PC-9 (cell line): ENCODE measurements around the gene DCAKD. TPM values are rescaled to one million over a fixed set of nuclear protein-coding genes. Genes with fewer than 3 reads are reported as not detected.

Experiments used
- BruUV-seq: library from RNA; stranded (reverse); fragments of 400-500 nt; replicated peaks from 2 replicates; lab custom pipeline; 2021; lab: Mats Ljungman, UMichigan
- CTCF ChIA-PET: fragments of 300-600 bp; sonication (Branson Sonifier 250); formaldehyde crosslinking; loops from one replicate; lab custom pipeline; 2022; ENCODE audit warnings: antibody characterized with exemption; lab: Charles Lee
- POLR2A ChIA-PET: fragments of 300-600 bp; sonication (Branson Sonifier 250); formaldehyde crosslinking; loops from one replicate; lab custom pipeline; 2022; ENCODE audit warnings: antibody characterized with exemption; ENCODE audit not compliant: unreplicated experiment; lab: Charles Lee
- DNase-seq, 2 experiments: peaks; one replicate each; pipeline versions ENCODE4 v3.0.0 to v3.0.0-alpha.2; 2015 to 2022; ENCODE audit warnings: mixed read lengths in 1 of 2
- H2AFZ ChIP-seq: fragments of 200-600 bp; sonication (generic); 2 replicates; pipeline ENCODE4 v1.8.1; 2017; ENCODE audit warnings: antibody characterized with exemption
- H3F3A ChIP-seq: fragments of 200-600 bp; sonication (generic); 2 replicates; pipeline ENCODE4 v1.8.1; 2017; ENCODE audit warnings: antibody characterized with exemption, mild to moderate bottlenecking, low read depth; ENCODE audit not compliant: insufficient read depth
- H3K27ac ChIP-seq: fragments of 200-600 bp; sonication (generic); 2 replicates; pipeline ENCODE4 v1.6.1; 2016; ENCODE audit warnings: mixed run types
- H3K27me3 ChIP-seq: fragments of 200-600 bp; sonication (generic); 2 replicates; pipeline ENCODE4 v1.6.1; 2016; ENCODE audit warnings: low read depth, mixed run types; ENCODE audit not compliant: insufficient read depth
- H3K36me3 ChIP-seq: fragments of 200-600 bp; sonication (generic); 2 replicates; pipeline ENCODE4 v1.6.1; 2016; ENCODE audit warnings: low read depth, mixed run types
- H3K4me1 ChIP-seq: fragments of 200-600 bp; sonication (generic); replicated peaks from 2 replicates; pipeline ENCODE4 v1.6.1; 2016; ENCODE audit warnings: mixed run types; ENCODE audit not compliant: insufficient read depth
- H3K4me2 ChIP-seq: fragments of 200-600 bp; sonication (generic); 2 replicates; pipeline ENCODE4 v1.6.1; 2017; ENCODE audit warnings: mixed run types
- H3K4me3 ChIP-seq: fragments of 200-600 bp; sonication (generic); 2 replicates; pipeline ENCODE4 v1.6.1; 2016; ENCODE audit warnings: mixed run types
- H3K79me2 ChIP-seq: fragments of 200-600 bp; sonication (generic); 2 replicates; pipeline ENCODE4 v1.6.1; 2017; ENCODE audit warnings: low read depth, mixed run types
- H3K9me2 ChIP-seq: fragments of 200-600 bp; sonication (generic); 2 replicates; pipeline ENCODE4 v1.8.1; 2017; ENCODE audit warnings: mild to moderate bottlenecking; ENCODE audit not compliant: insufficient read depth
- H3K9me3 ChIP-seq: fragments of 200-600 bp; sonication (generic); 2 replicates; pipeline ENCODE4 v1.8.1; 2016; ENCODE audit warnings: low read depth; ENCODE audit not compliant: insufficient read depth
- H4K20me1 ChIP-seq: fragments of 200-600 bp; sonication (generic); 2 replicates; pipeline ENCODE4 v1.8.1; 2017; ENCODE audit not compliant: insufficient read depth
- CTCF ChIP-seq: fragments of 200-600 bp; sonication (generic); conservative IDR thresholded peaks from 2 replicates; pipeline ENCODE4 v1.6.1; 2017; ENCODE audit warnings: mixed run types, antibody characterized with exemption, mild to moderate bottlenecking, moderate library complexity
- EZH2 ChIP-seq: fragments of 200-600 bp; sonication (generic); IDR thresholded peaks from 2 replicates; pipeline ENCODE4 v1.8.0; 2017; ENCODE audit warnings: antibody characterized with exemption, low read depth
- intact Hi-C: fragments of 100-400 bp; cut with micrococcal nuclease; formaldehyde crosslinking; loops from one replicate; pipeline ENCODE4 v1.10.0; 2022; ENCODE audit not compliant: unreplicated experiment
- total RNA-seq: library from RNA; stranded (reverse); gene quantifications from 2 replicates; pipeline ENCODE4 v1.2.3, GENCODE V29; 2021

Gene DCAKD
- total RNA-seq, 1 experiment from 2014 or later, result 68.8 TPM

GRCh38 chr17:45043813-45044540 lies 7.5 kb downstream of the DCAKD start:
- BruUV-seq, result no TSS peak
- H3K9me3 ChIP-seq, result no peaks in the 10 kb centered on the region
- H3K4me3 ChIP-seq, result no peak overlapping the region
- H3K4me2 ChIP-seq, result no peak overlapping the region
- H3K79me2 ChIP-seq, result peaks cover 38% of the 10 kb centered on the region
- no peaks in the 10 kb centered on the region; the same call in 1 of the 2 replicates for H3K36me3 ChIP-seq
- intact Hi-C loops, result no loop called here
- peaks cover 3% of the 10 kb centered on the region for H4K20me1 ChIP-seq
- no peak for DNase-seq
- TF ChIP-seq EZH2, result no peak
- H2AFZ ChIP-seq, result no peak overlapping the region
- H3K27me3 ChIP-seq, result no peaks in the 10 kb centered on the region
- no peaks in the 10 kb centered on the region for H3K9me2 ChIP-seq
- peaks cover 9% of the 10 kb centered on the region for H3K4me1 ChIP-seq
- no peak overlapping the region for H3K27ac ChIP-seq
- ChIA-PET POLR2A (interaction anchor here (0.6 kb wide), 1 partner anchor 17 kb away, joined by 3 read pairs; no protein-coding TSS in a partner anchor), CTCF (interaction anchor here (0.6 kb wide), 1 partner anchor 164 kb away, joined by 4 read pairs; no protein-coding TSS in a partner anchor)
- peaks cover 20% of the 10 kb centered on the region; the same call in 1 of the 2 replicates for H3F3A ChIP-seq

- DNase-seq, result no peak
- Histone ChIP-seq H2AFZ (no peak overlapping the region), H3K4me2 (no peak overlapping the region), H3K27me3 (no peaks in the 10 kb centered on the region), H3K27ac (no peak overlapping the region), H3K4me1 (peaks cover 7% of the 10 kb centered on the region), H3K36me3 (no peaks in the 10 kb centered on the region), H3K9me2 (no peaks in the 10 kb centered on the region), H3K79me2 (peaks cover 24% of the 10 kb centered on the region), H3K9me3 (no peaks in the 10 kb centered on the region), H3K4me3 (no peak overlapping the region), H4K20me1 (peaks cover 3% of the 10 kb centered on the region), H3F3A (peaks cover 9% of the 10 kb centered on the region; the same call in 1 of the 2 replicates)
- CTCF ChIA-PET, result no interaction called here
- BruUV-seq, result no TSS peak
- no peak for TF ChIP-seq EZH2
- intact Hi-C loops, result no loop called here
- POLR2A ChIA-PET, result interaction anchor here (0.6 to 0.7 kb wide), 3 partner anchors 8 to 1327 kb away, joined by 5 to 11 read pairs (median 10); partner anchors contain the start of gene NMT1
These were observed 8.9 kb downstream of the DCAKD start for GRCh38 chr17:45042346-45043120.

GRCh38 chr17:45040459-45040858 lies 11.0 kb downstream of the DCAKD start:
- Histone ChIP-seq H3K27ac (no peak overlapping the region), H2AFZ (no peak overlapping the region), H3F3A (no peaks in the 10 kb centered on the region; the same call in 1 of the 2 replicates), H4K20me1 (no peaks in the 10 kb centered on the region; the same call in none of the 2 replicates), H3K4me1 (no peaks in the 10 kb centered on the region), H3K27me3 (no peaks in the 10 kb centered on the region), H3K9me2 (no peaks in the 10 kb centered on the region), H3K4me3 (no peak overlapping the region), H3K9me3 (no peaks in the 10 kb centered on the region), H3K4me2 (no peak overlapping the region), H3K79me2 (peaks cover 16% of the 10 kb centered on the region), H3K36me3 (no peaks in the 10 kb centered on the region)
- intact Hi-C loops, result no loop called here
- TF ChIP-seq CTCF (no peak), EZH2 (no peak)
- ChIA-PET CTCF (interaction anchor here (0.6 kb wide), 1 partner anchor 83 kb away, joined by 4 read pairs; no protein-coding TSS in a partner anchor), POLR2A (no interaction called here)
- BruUV-seq, result no TSS peak
- no peak for DNase-seq
